SW480 (cell line): ENCODE results near the gene YWHAB.
A peak's percentile ranks its signal among the peaks of the same experiment; 100 is the strongest.
"Not testable (repeated sequence)": the region's sequence is repeated elsewhere in the genome, so short reads cannot be mapped to it uniquely, and the experiment has no call there.

Experiments
- DNase-seq: peaks from one replicate; pipeline ENCODE4 v3.0.0-alpha.2; 2016; ENCODE audit warnings: low spot score

YWHAB gene

GRCh38 chr20:44885392-44886265, at the start of gene YWHAB:
YWHAB (plus strand) TSS chr20:44885705; CDS start chr20:44901534, 15,829 bp downstream.
- DNase-seq = peak; percentile 99

GRCh38 chr20:44836601-44837120, 48.8 kb upstream of the YWHAB start:
- DNase-seq = no peak

GRCh38 chr20:44837946-44838345, 47.6 kb upstream of the YWHAB start:
- no peak for DNase-seq

- no peak for DNase-seq
Measured at GRCh38 chr20:44838521-44838920, 47.0 kb upstream of the YWHAB start.

GRCh38 chr20:44839481-44839880, 46.0 kb upstream of the YWHAB start:
- no peak for DNase-seq

- no peak for DNase-seq
Measured at GRCh38 chr20:44840826-44841225, 44.7 kb upstream of the YWHAB start.

DNA sequence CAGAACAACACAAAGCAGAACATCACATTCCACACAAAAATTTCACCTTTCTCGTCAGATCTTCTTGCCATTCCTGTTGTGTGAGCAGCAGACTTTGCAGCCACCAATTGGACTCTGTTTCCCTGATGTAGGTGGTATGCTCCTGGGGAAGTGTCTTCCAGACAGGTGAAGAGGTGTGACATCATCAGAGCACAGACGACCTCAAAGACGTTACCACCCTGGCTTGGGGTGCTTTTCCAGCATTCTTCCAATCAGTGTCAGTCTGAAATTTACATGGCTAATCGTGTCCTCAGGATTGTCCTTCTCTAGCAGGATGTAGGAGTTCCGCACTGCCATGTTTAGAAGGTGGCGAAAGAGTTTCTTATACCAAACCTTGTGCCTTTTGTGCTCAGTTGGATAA, 43.5 kb upstream of the YWHAB start:
- no peak for DNase-seq

DNA sequence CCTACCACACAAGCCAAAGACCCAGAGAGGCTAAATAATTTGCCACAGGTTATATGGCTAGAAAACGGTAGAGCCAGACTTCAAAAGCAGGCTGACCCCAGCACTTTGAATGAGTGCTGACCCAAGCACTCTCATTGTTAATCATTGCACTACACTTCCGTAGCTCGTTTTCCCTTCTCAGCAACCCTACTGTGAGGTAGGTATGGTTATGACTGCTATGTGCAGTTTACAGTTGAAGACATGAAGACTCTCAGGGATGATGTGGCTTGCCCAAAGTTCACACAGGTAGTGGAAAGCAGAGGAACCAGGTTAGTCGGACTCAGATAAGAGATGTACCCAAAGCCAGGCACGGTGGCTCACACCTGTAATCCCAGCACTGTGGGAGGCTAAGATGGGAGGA, 41.6 kb upstream of the YWHAB start:
- DNase-seq = no peak

DNA sequence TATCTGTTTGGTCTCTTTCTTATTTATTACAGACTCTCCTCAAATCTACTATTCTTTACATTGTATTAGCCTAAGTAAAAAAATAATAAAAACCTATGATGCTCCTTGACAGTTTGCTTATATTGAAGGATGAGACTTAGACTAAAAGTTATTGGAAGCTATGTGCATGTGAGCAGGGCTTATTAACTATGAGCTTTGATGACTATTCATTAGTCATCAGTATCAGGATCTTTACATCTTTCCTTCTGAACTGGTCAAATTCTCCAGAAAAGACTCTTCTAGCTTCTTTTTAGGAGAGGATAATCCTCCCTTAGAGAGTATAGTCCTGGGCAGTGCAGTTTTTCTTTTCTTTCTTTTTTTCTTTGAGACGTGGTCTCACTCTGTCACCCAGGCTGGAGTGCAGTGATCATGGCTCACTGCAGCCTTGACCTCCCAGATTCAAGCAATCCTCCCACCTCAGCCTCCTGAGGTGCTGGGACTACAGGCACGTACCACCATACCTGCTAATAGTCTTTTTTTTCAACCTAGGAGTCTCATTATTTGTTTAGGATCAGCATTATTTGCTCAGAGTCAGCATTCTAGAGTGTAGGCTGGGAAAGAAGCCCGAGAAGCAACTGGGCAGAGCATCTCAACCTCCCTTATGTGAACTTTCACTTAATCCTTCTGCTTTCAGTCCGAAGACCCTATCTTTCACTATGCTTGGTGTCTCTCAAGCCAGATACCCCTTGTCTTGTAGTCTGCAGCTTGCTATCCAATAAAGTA, 37.1 kb upstream of the YWHAB start:
- DNase-seq = no peak

DNA sequence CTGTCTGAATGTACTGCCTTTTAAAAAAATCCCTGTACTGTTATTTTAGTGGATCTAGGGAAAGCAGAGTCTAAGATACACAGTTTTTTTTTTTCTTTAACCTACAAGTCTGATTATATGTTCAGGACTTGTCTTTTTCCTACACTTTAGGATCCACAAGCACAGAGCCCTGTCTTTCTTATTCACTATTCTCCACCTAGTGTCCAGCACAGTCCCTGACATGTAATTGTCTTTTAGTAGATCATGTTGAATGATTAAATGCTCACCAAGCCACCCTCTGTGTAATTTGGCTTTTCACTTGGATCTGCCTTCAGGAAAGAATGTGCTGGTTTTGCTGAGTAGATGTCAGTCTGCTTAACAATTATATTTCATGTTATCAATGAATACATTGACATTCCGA, 35.8 kb upstream of the YWHAB start:
- no peak for DNase-seq

DNA sequence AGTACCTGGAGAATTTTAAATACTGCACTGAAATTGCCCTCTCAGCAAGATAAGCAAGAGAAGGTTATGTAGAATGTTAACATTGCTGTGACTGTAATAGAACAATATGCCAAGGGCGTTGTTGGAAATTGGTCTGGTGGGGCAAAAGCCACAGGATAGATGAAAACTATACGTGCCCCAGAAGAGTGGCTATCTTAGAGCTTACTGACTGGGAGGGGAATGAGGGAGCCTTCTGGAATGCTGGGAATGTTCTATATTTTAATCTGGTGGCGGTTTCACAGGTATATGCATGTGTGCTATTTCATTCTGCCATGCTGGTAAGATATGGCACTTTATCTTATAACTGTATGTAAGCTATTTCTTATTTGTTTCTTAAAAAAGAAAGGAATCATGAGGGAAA, 35.2 kb upstream of the YWHAB start:
- DNase-seq = no peak

DNA sequence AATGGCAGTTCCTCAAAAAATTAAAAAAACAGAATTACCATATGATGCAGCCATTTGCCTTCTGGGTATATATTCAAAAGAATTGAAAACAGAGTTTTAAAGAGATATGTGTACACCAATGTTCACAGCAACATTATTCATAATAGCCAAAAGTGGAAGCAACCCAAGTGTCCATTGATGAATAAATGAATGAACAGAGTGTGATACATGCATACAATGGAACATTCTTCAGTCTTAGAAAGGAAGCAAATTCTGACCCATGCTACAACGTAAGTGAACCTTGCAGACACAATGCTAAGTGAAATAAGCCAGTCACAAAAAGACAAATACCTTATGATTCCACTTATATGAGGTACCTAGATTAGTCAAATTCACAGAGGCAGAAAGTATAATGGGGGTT, 34.7 kb upstream of the YWHAB start:
- no peak for DNase-seq

- DNase-seq = no peak
Measured at GRCh38 chr20:44851545-44851944, 34.0 kb upstream of the YWHAB start.

DNA sequence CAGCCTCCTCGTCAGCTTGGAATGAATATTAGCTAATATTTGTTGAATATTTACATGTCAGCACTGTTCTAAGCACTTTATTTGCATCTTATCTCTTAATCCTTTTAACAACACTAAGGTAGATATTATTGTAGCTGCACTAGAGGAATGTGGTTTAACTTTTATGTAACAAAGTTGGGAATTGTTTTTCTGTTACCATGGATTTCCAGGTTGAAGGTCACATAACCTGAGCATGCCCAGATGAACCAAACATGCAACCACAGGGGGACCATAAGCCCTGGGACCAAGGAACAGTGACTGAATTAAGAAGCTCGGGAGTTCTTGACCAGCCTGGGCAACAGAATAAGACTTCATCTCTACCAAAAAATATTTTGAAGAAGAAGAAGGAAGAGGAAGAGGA, 29.1 kb upstream of the YWHAB start:
- no peak for DNase-seq

DNA sequence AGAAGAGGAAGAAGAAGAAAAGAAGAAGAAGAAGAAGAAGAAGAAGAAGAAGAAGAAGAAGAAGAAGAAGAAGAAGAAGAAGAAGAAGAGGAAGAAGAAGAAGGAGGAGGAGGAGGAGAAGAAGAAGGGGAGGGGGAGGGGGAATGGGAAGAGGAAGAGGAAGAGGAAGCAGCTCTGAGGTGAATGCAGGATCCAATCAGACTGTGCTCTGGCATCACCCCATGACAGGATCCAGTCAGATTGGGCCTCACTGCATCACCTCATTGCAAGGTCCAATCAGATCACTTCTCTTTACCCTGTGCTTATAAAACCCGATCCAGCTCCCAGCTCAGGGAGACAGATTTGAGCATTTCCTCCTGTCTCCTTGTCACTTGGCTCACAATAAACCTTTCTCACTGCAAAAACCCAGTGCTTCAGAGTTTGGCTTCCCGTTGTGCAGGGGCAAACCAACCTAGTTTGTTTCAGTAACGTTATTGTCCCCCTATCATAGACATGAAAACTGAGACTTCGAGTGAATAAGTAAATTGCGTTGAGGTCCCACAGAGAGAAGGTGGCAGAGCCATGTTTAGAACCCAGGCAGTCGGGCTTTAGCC, 28.6 kb upstream of the YWHAB start:
- DNase-seq = no peak

- DNase-seq = peak; percentile 53
Measured at GRCh38 chr20:44858606-44859360, 26.7 kb upstream of the YWHAB start.

- no peak for DNase-seq
Measured at GRCh38 chr20:44861531-44862006, 23.9 kb upstream of the YWHAB start.

DNA sequence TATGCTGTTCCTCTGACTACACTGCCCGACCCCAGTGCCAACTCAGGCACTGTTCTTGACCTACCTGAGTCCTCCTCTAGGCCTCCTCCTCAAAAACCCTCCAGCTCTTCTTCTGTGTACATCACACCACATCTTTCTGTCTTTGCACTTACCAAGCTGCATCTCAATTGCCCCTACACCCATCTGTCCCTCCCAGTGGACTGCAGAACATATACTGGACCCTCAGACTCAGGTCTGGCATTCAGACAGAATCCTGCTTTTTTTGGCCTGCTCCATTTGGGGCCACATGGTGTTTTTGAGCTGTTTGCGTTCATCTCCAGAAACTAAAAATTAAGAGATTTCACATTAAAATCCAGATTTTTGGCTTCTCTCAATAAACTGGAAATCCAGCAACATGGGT, 23.2 kb upstream of the YWHAB start:
- DNase-seq = no peak

DNA sequence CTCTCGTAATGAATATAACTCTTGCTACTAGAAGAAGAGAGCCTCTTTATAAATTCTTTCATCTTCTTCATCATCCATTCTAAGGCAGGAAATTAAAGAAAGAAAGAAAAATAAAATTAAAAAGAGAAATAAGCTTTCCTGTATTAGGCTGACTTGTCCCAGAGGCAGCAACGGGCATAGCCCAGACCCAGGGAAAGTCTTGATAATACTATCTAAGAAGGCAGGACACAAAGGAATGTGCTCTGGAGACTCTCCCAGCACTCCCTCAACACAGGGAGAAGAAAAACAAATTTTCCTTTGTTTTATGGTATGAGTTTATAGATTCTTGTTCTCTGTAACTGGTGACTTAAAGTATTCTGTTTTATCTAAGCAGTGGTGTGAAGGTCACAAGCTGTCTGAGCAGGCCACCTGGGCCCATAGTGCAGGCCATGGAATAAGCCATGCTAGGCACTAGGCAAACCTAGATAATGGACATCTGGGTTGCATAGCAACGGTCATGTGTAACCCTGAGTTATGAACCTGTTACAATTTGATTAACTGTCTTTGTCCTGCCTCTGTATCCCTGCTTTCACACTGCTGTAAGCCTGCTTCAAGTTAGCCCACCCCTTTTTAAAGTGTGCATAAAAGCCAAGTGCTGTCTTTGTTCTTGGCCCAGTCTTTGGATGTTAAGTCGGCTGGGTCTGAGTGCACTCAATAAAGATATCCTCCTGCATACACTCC, 22.0 kb upstream of the YWHAB start:
- not testable (repeated sequence) for DNase-seq

- DNase-seq = not testable (repeated sequence)
Measured at GRCh38 chr20:44864493-44864892, 21.0 kb upstream of the YWHAB start.

GRCh38 chr20:44866703-44867335, 18.7 kb upstream of the YWHAB start:
- DNase-seq = no peak
